ENCODE results near the gene SBF2. TPM values are rescaled to one million over a fixed set of nuclear protein-coding genes. Genes with fewer than 3 reads are reported as not detected.

Gene SBF2
- total and polyA plus RNA-seq, 2 donors (not counting 3 experiments of a cell fraction or from before 2014, with no cell fraction given): 15.4 to 42.4 TPM

GRCh38 chr11:10147195-10147594 is 146.8 kb downstream of the SBF2 start:
- dilution Hi-C loops (cut with MboI; ENCODE audit: extremely low pct_ligation_motif_present, low sequenced_read_pairs) (no loop called here), intact Hi-C loops (cut with micrococcal nuclease) (no loop called here)
- H3K27ac ChIP-seq (ENCODE audit: insufficient read depth, low read depth, low read length): no peak overlapping the region
- DNase-seq (ENCODE audit: low read depth, low spot score): no peak
- no peaks in the 10 kb centered on the region for H3K27me3 ChIP-seq (ENCODE audit: control insufficient read depth in 2 of 2, insufficient read depth in 2 of 2, low read length in 2 of 2)
- H3K9ac ChIP-seq (replicated peaks; ENCODE audit: extremely low read depth, insufficient read depth, low read length): no peak overlapping the region
- no peaks in the 10 kb centered on the region for H3K9me1 ChIP-seq (replicated peaks; ENCODE audit: control insufficient read depth, extremely low read depth, insufficient read depth, low read length)
- H3K4me2 ChIP-seq (ENCODE audit: insufficient read depth, low read length): no peak overlapping the region
- peaks cover 17% of the 10 kb centered on the region for H3K79me2 ChIP-seq (ENCODE audit: control insufficient read depth, insufficient read depth, low read length)
- ChIA-PET POLR2A (no interaction called here), CTCF (interaction anchor here (1.4 kb wide), 1 partner anchor 8 kb away, joined by 3 read pairs; no protein-coding TSS in a partner anchor)
- H3K4me1 ChIP-seq (ENCODE audit: control insufficient read depth, extremely low read depth, insufficient read depth, low read length): no peaks in the 10 kb centered on the region
- TF ChIP-seq MAX (IDR thresholded peaks at IDR 0.05; ENCODE audit: insufficient read depth, insufficient read length) (no peak), GATA2 (IDR thresholded peaks at IDR 0.05; ENCODE audit: insufficient read depth, insufficient read length, low read depth, low read length) (no peak), MYC (IDR thresholded peaks at IDR 0.05; ENCODE audit: low read depth, low read length) (no peak), JUN (IDR thresholded peaks at IDR 0.05; ENCODE audit: borderline replicate concordance, insufficient read depth, insufficient read length, low read depth) (no peak), EZH2 (IDR thresholded peaks at IDR 0.05; ENCODE audit: borderline replicate concordance, low read depth, low read length, severe bottlenecking) (no peak), CTCF (IDR thresholded peaks at IDR 0.05; ENCODE audit: extremely low read depth in 1 of 2, insufficient read depth in 1 of 2, low read depth in 1 of 2, low read length in 2 of 2) (no peak), POLR2A (IDR thresholded peaks at IDR 0.05; ENCODE audit: low read depth, low read length) (no peak)
- BruUV-seq (replicated peaks): no TSS peak
- peaks cover 2% of the 10 kb centered on the region for H4K20me1 ChIP-seq (replicated peaks; ENCODE audit: control insufficient read depth, extremely low read depth, insufficient read depth, low read length)
- FAIRE-seq: no peak
- H3K4me3 ChIP-seq (replicated peaks in 1 of 3; ENCODE audit: insufficient read depth in 1 of 3, low read depth in 1 of 3, low read length in 3 of 3): no peak overlapping the region
- no peaks in the 10 kb centered on the region for H3K36me3 ChIP-seq (ENCODE audit: control insufficient read depth in 2 of 2, extremely low read depth in 1 of 2, insufficient read depth in 2 of 2, low read length in 2 of 2)
- no peaks in the 10 kb centered on the region for H3K9me3 ChIP-seq (replicated peaks; ENCODE audit: control insufficient read depth, insufficient read depth, low read length)
- H2AFZ ChIP-seq (ENCODE audit: low read depth, low read length): no peak overlapping the region
